K562 (cell line): ENCODE measurements around the gene PLCB3. TPM values are rescaled to one million over a fixed set of nuclear protein-coding genes. Genes with fewer than 3 reads are reported as not detected.

Experiments used
- CHD7 ChIP-seq: fragments of 200-600 bp; sonication (generic); IDR thresholded peaks from one replicate; pipeline ENCODE4 v1.6.1; 2012; ENCODE audit warnings: mild to moderate bottlenecking, low read depth, low read length, inconsistent platforms
- E2F8 ChIP-seq: fragments of 450-650 bp; IDR thresholded peaks from 2 replicates; pipeline ENCODE4 v1.7.1; 2018; ENCODE audit warnings: mild to moderate bottlenecking, low read depth; ENCODE audit not compliant: partially characterized antibody
- FIP1L1 ChIP-seq: fragments of 200-400 bp; formaldehyde crosslinking; IDR thresholded peaks from 2 replicates; pipeline ENCODE4 v1.6.1; 2018; ENCODE audit warnings: mild to moderate bottlenecking, low read depth, low read length; ENCODE audit not compliant: poor library complexity, severe bottlenecking
- POLR2AphosphoS2 ChIP-seq: IDR thresholded peaks from 2 replicates; pipeline ENCODE4 v1.6.1; 2012; ENCODE audit warnings: low read length, improper control_type of control experiment
- POLR2AphosphoS5 ChIP-seq: IDR thresholded peaks from 2 replicates; pipeline ENCODE4 v1.6.1; 2011; ENCODE audit warnings: mild to moderate bottlenecking, low read depth, low read length, moderate library complexity; ENCODE audit not compliant: control insufficient read depth, insufficient read depth
- SUPT5H ChIP-seq: fragments of 450-650 bp; IDR thresholded peaks from 2 replicates; pipeline ENCODE4 v1.6.1; 2016
- ZKSCAN3 ChIP-seq: fragments of 250-450 bp; sonication (Bioruptor Pico); IDR thresholded peaks from 2 replicates; pipeline ENCODE4 v1.4.0; 2020
- polyA plus RNA-seq, 8 experiments: library from polyadenylated mRNA; depleted of rRNA in 4 of 8; stranded (reverse) in 5 of 8; unstranded in 3 of 8; fragments of >200 nt; fragmentation: Nextera tagmentation in 2 of 8; fragmentation: Illumina TruSeq in 1 of 8; extraction: Ambion mirVana in 2 of 8; extraction: Trizol in 1 of 8; gene quantifications; 2 replicates each; pipeline versions ENCODE4 v1.2.1 to v1.2.3, GENCODE V29; 2011 to 2014; ENCODE audit warnings: inconsistent platforms in 1 of 8, missing spikeins in 1 of 8
- total RNA-seq, 7 experiments: library from RNA; depleted of rRNA in 6 of 7; stranded (reverse); fragments of >200 nt in 6 of 7; fragmentation: Illumina TruSeq in 2 of 7; extraction: Trizol in 2 of 7; gene quantifications; 2 replicates each; pipeline versions ENCODE4 v1.2.1 to v1.2.3, GENCODE V29; 2011 to 2021; ENCODE audit warnings: low replicate concordance in 1 of 7

Gene PLCB3
- total and polyA plus RNA-seq, 9 of the 15 experiments (the other 6 are each of a cell fraction or from before 2014, with no cell fraction given): 0.31 to 44.8 (median 14.6) TPM

GRCh38 chr11:64224151-64224890, 27.0 kb upstream of the PLCB3 start (continued):
- TF ChIP-seq E2F8: peak; percentile 31
- TF ChIP-seq ZKSCAN3 (CRISPR knock-in tag): no peak
- peak; percentile 86 for TF ChIP-seq SUPT5H
- peak; percentile 13 for TF ChIP-seq CHD7
- TF ChIP-seq FIP1L1: peak; percentile 63
- TF ChIP-seq POLR2AphosphoS5: peak; percentile 55
- peak; percentile 75; the same call in 1 of the 2 replicates for TF ChIP-seq POLR2AphosphoS2
- TF ChIP-seq, all 486 proteins: peak for 21
